Measurements from ENCODE around the gene CD70. TPM values are rescaled to one million over a fixed set of nuclear protein-coding genes. Genes with fewer than 3 reads are reported as not detected.

Gene CD70
- total RNA-seq, 4 donors from 2014 or later: not detected

GRCh38 chr19:6610934-6611852, 20.2 kb upstream of the CD70 start:
- no peak for TF ChIP-seq CTCF (IDR thresholded peaks at IDR 0.05; ENCODE audit: low read depth)

- no peak for TF ChIP-seq CTCF (IDR thresholded peaks at IDR 0.05; ENCODE audit: low read depth)
These were observed 18.0 kb upstream of the CD70 start for GRCh38 chr19:6608940-6609339.

- TF ChIP-seq CTCF (IDR thresholded peaks at IDR 0.05; ENCODE audit: low read depth): no peak
These were observed 14.0 kb upstream of the CD70 start for GRCh38 chr19:6604906-6605305.

- no peak for TF ChIP-seq CTCF (IDR thresholded peaks at IDR 0.05; ENCODE audit: low read depth)
These were observed 11.8 kb upstream of the CD70 start for GRCh38 chr19:6602729-6603114.

- TF ChIP-seq CTCF (IDR thresholded peaks at IDR 0.05; ENCODE audit: low read depth): no peak
These were observed 9.0 kb upstream of the CD70 start for GRCh38 chr19:6599866-6600454.

GRCh38 chr19:6596621-6597020, 5.7 kb upstream of the CD70 start:
- TF ChIP-seq CTCF (IDR thresholded peaks at IDR 0.05; ENCODE audit: low read depth): no peak

GRCh38 chr19:6593651-6594416, 2.9 kb upstream of the CD70 start:
- no peak for TF ChIP-seq CTCF (IDR thresholded peaks at IDR 0.05; ENCODE audit: low read depth)

Measured in subcutaneous adipose tissue (tissue), 4 donors.